GM18873 (cell line): ENCODE results near the gene MFGE8.

Experiments used
- ATAC-seq: cut with Tn5 transposase; IDR thresholded peaks from one replicate; pipeline ENCODE4 v1.9.1; 2021; ENCODE audit warnings: mild to moderate bottlenecking, moderate library complexity, moderate number of reproducible peaks; ENCODE audit not compliant: unreplicated experiment, low FRiP score

MFGE8 gene

DNA sequence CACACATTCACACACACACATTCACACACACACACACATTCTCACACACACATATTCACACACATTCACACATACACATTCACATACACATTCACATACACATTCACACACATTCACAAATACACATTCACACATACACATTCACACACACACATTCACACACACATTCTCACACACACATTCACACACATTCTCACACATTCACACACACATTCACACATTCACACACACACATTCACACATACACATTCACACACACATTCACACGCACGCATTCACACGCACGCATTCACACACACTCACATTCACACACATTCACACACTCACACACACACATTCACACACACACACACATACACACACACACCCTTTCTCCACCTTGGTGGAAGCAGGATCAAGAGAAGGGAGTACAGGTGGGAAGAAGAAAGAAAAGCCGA, 12.2 kb downstream of the MFGE8 start:
- no peak for ATAC-seq

GRCh38 chr15:88900309-88900981, 12.7 kb downstream of the MFGE8 start:
- no peak for ATAC-seq

DNA sequence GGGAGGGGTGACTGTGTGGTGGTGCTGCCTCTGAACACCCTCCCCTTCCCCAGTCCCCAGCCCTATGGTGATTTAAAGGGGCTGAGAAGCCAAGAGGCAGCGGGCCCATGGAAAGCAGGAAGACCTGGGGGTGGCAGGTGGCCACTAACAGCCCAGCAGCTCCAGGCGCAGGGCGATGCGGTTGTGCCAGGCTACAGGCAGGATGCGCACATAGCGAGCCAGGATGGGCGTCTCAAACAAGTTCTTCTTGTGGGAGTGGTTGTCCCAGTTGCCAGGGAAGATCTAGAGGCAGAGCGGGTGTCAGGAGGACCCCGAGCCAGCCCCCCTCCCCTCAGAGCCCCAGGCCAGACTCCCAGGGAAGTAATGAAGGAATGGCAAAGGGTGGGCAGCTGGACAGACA, 13.9 kb downstream of the MFGE8 start:
- no peak for ATAC-seq

GRCh38 chr15:88898736-88899135, 14.4 kb downstream of the MFGE8 start:
- no peak for ATAC-seq

GRCh38 chr15:88897456-88898194, 15.6 kb downstream of the MFGE8 start:
- ATAC-seq = no peak

GRCh38 chr15:88897142-88897455, 16.1 kb downstream of the MFGE8 start:
- no peak for ATAC-seq

DNA sequence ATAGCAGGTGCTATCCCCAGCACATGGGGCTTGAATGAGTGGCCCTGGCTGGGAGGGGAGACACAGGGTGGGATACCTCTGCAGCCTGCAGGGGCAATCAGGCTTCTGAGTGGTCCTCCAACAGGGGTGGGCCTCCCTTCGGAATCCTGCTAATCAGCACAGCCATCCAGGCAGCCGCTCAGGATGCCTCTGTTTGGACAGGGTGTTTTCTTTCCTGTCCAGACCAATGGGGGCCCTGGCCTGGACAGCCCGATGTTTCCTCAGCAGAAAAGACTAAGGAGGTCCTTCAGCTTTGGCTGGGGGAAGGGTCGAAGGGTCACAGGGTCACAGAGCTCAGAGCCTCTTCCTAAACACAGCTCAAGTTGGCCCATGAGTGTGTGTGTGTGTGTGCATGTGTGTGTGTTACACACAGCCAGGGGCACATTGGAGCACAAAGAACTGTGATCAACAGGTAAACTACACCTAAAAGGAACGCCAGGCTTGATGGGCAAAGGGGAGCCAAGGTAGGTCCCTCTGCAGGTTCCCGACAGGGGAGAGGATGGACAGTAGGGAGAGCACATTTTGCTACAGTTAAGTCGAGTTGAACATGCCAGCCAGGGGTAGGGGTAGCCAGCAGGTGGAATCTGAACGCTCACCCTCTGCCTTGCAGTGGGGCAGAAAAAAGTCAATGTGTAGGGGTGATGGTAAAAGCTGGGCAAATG, 16.7 kb downstream of the MFGE8 start:
- no peak for ATAC-seq

DNA sequence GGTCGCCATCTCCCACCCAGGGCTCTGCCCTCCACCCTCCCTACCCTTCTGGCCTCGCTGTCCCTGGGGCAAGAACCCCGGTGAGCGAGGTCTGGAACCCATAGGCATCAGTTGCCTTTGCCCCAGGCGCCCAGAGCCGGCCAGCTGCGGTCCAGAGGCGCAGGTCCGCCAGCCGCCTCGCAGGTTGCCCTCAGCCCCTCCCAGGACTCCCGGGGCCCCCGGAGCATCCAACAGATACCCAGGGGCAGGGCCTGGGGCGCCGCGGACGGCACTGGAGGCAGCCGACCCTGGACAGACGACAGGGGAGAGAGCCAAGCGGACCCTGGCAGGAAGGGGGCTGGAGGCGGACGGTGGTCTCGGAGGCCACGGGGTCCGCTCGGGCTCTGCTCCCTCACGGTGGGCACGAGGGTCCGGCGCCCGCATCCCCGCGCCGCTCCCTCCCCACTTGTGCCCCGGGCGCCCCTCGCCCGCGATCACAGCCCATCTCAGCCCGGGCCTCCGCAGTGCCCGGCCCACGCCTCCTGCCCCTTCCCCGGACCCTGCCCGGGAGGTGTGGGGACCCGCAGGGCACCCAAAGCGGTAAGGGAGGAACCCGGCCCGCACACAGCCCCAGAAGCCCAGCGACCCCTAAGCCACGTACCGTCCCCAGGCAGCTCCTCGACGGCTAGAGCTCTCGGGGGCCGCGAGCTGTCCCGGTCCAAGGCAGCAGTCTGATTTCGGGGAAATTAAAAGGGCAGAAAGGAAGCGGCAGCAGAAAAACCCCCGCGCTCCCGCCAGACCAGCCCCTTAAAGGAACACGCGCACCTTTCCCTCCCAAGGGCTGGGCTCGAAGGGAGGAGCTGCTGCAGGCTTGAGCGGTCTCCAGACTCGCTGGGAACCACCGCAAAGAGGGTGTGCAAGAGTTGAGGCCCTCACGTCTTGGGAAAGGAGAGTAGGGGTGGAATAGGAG, 18.1 kb downstream of the MFGE8 start, which contains the start of gene HAPLN3:
Gene HAPLN3 (minus strand): TSS at position 726 of the 949 bp plus-strand sequence. CDS start 8,246 bp downstream, outside the sequence.
- ATAC-seq = no peak

- ATAC-seq = no peak
Measured at GRCh38 chr15:88894348-88894818, 18.8 kb downstream of the MFGE8 start.

- no peak for ATAC-seq
Measured at GRCh38 chr15:88891540-88892254, 21.5 kb downstream of the MFGE8 start.

DNA sequence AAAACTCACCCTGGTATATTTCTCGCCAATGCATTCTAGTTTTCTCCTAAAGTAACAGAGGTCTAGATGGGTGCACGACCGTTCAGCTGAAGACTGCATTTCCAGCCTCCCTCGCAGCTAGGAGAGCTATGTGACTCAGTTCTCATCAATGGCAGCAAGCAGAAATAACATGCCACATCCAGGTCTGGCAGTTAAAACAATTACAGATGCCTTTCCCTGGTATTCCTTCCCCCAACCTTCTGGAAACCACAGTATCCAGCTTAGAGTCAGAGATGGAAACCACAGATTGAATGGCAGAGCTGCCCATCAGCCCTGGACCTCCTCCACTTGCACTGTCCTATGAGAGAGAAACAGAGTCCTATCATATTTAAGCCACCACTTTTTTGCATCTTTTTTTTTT, 22.7 kb downstream of the MFGE8 start:
- ATAC-seq = no peak

- no peak for ATAC-seq
Measured at GRCh38 chr15:88888719-88889118, 24.5 kb downstream of the MFGE8 start.

DNA sequence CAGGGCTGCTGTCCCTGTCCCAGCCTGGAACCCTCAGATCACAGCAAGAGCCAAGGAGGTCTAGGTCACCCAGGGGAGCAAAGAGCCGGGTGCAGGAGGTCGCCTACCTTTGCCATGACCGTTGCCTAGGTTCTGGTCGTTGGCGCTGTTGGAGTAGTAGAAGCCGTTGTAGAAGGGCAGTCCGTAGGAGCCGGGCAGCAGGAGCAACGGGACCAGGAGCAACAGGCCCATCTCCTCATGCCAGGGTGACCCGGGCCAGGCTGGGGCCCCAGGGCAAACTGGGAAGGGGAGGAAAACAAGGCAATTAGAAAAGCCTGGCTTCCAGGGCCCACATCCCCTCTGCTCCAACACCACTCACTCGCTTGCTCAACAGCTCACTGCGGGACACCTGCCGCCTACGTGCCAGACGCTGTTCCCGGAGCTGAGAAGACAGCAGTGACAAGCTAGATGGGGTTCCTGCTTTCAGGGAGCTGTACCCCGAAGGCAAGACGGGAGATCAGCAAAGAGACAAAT, 26.1 kb downstream of the MFGE8 start:
- no peak for ATAC-seq

GRCh38 chr15:88882785-88883184, 30.4 kb downstream of the MFGE8 start:
- no peak for ATAC-seq

DNA sequence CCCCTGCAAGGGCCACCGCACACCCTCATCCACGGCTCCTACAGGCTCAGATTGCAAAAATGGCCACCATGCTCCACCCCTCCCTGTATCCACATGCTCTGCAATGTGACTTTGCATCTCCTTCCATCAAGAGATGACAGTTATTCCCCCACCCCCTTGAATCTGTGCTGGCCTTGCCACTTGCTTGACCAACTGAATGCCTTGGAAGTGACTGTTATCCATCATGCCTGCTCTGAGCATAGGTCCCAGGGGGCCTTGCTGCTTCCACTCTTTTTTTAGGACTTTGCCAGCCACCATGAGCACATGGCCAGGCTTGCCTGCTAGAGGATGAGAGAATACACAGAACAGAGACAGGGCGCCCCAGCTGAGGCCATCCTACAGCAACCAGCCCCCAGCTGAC, 31.4 kb downstream of the MFGE8 start:
- ATAC-seq = no peak

DNA sequence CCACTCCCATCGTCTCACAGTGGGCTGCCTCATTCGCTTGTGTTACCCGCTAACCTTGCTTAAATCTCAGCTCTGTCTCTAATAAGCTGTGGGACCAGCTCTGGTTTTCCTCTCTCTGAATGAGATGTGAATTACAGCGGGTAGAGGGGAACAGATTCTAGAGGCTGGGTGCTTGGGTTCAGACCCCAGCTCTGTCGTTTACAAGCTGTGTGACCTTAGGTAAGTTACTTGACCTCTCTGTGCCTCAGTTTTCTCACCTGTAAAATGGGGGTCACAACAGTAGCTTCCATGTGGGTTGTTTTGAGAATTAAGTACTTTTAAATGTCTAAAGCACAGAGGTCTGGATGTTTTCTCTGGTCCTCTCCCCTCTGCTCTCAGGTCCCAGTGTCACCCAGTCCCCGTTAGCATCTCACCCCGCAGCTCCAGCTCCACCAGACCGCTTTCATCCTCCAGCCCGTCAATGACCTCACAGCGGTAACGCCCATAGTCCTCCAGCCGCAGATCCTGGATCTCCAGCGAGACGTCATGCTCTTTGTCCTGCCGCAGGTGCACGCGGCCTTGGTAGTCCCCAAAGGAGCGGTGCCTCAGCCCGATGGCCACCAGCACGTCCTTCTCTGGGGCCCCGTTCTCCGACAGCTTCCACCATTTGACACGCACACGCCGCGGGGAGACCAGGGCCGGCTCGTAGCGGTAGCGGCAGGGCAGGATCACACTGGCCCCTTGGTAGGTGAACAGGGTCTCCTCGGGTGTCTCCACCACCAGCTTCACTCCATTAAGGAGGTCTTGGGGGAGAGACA, 32.0 kb downstream of the MFGE8 start:
- no peak for ATAC-seq

- no peak for ATAC-seq
Measured at GRCh38 chr15:88878720-88879184, 34.4 kb downstream of the MFGE8 start.

- ATAC-seq = no peak
Measured at GRCh38 chr15:88877906-88878305, 35.3 kb downstream of the MFGE8 start.

GRCh38 chr15:88877415-88877814, 35.8 kb downstream of the MFGE8 start:
- no peak for ATAC-seq
